Measurements from ENCODE around the gene CD9. TPM values are rescaled to one million over a fixed set of nuclear protein-coding genes. Genes with fewer than 3 reads are reported as not detected.
"Not testable (repeated sequence)": the region's sequence is repeated elsewhere in the genome, so short reads cannot be mapped to it uniquely, and the experiment has no call there.

CD9 gene
- total RNA-seq, 1 donor from 2014 or later = 55.5 TPM

- Histone ChIP-seq H3K4me3 (no peak overlapping the region), H3K36me3 (no peaks in the 10 kb centered on the region), H3K9me3 (replicated peaks) (no peaks in the 10 kb centered on the region), H3K27ac (replicated peaks) (peak overlapping the region; percentile 86), H3K4me1 (peaks cover 49% of the 10 kb centered on the region), H3K27me3 (ENCODE audit: low read depth) (no peaks in the 10 kb centered on the region)
- DNase-seq = no peak
- intact Hi-C loops (cut with micrococcal nuclease) = loop anchor here (10.0 kb wide), 1 partner anchor 109 kb away; no protein-coding TSS in a partner anchor
- TF ChIP-seq CTCF (IDR thresholded peaks at IDR 0.05; ENCODE audit: borderline replicate concordance) = no peak
These were observed 16.3 kb upstream of the CD9 start for GRCh38 chr12:6183689-6184428.

DNA sequence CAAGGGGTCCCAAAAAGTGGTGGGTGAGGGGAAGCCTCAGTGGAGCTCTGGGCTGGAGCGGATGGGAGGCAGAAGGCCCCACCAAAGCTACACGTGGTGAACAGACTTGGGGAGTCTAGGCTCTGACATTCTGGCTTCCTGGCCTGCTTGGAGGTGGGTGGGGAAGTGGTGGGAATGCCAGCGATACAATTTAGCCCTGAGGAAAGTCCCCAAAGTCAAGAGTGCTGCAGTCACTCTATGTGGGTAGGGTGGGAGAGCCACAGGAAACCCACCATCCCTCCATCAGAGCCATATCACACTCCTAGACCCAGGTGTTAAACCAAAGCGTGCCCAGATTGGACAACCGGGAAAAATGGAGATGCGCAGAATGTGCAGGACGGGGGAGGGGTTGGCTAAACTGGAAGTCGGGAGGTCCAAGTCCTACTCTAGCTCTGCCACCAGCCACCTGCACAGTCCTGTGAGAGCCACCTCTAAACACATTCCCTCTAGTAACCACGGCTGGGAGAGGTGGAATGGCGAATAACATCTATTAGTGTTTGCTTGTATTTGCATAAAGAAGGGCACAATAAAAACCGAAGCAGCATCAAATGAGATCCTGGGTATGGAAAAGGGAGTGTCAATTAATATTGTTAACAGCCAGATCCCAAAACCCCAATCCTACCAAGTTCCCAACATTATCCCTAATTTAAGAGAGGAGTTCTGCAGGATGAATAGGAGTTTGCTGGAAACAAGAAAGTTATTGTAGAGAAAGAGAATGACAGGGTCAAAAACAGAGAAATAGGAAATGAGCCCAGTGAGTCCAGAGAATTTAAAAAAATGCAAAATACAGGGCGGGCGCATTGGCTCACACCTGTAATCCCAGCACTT lies 14.0 kb upstream of the CD9 start:
- no peak for DNase-seq
- H3K36me3 ChIP-seq = no peaks in the 10 kb centered on the region
- peaks cover 4% of the 10 kb centered on the region for H3K27me3 ChIP-seq (ENCODE audit: low read depth)
- intact Hi-C loops (cut with micrococcal nuclease) = loop anchor here (10.0 kb wide), 1 partner anchor 111 kb away; no protein-coding TSS in a partner anchor
- no peak overlapping the region for H3K4me3 ChIP-seq
- no peaks in the 10 kb centered on the region for H3K9me3 ChIP-seq (replicated peaks)
- peaks cover 29% of the 10 kb centered on the region for H3K4me1 ChIP-seq
- no peak overlapping the region for H3K27ac ChIP-seq (replicated peaks)
- no peak for TF ChIP-seq CTCF (IDR thresholded peaks at IDR 0.05; ENCODE audit: borderline replicate concordance)

GRCh38 chr12:6187948-6188793 lies 12.0 kb upstream of the CD9 start:
- H3K9me3 ChIP-seq (replicated peaks) = no peaks in the 10 kb centered on the region
- no peak overlapping the region for H3K4me3 ChIP-seq
- H3K27ac ChIP-seq (replicated peaks) = no peak overlapping the region
- peaks cover 4% of the 10 kb centered on the region for H3K27me3 ChIP-seq (ENCODE audit: low read depth)
- intact Hi-C loops (cut with micrococcal nuclease) = loop anchor here (10.0 kb wide), 1 partner anchor 113 kb away; no protein-coding TSS in a partner anchor
- no peak for TF ChIP-seq CTCF (IDR thresholded peaks at IDR 0.05; ENCODE audit: borderline replicate concordance)
- peaks cover 11% of the 10 kb centered on the region for H3K4me1 ChIP-seq
- DNase-seq = no peak
- no peaks in the 10 kb centered on the region for H3K36me3 ChIP-seq

GRCh38 chr12:6189028-6189427 lies 11.2 kb upstream of the CD9 start:
- no peak for DNase-seq
- intact Hi-C loops (cut with micrococcal nuclease) = loop anchor here (10.0 kb wide), 1 partner anchor 114 kb away; no protein-coding TSS in a partner anchor
- H3K27ac ChIP-seq (replicated peaks) = no peak overlapping the region
- peaks cover 2% of the 10 kb centered on the region for H3K4me1 ChIP-seq
- no peak overlapping the region for H3K4me3 ChIP-seq
- no peaks in the 10 kb centered on the region for H3K9me3 ChIP-seq (replicated peaks)
- no peaks in the 10 kb centered on the region for H3K36me3 ChIP-seq
- TF ChIP-seq CTCF (IDR thresholded peaks at IDR 0.05; ENCODE audit: borderline replicate concordance) = no peak
- peaks cover 9% of the 10 kb centered on the region for H3K27me3 ChIP-seq (ENCODE audit: low read depth)

- not testable (repeated sequence) for H3K9me3 ChIP-seq (replicated peaks); H3K27ac ChIP-seq (replicated peaks); H3K4me1 ChIP-seq; H3K27me3 ChIP-seq (ENCODE audit: low read depth); DNase-seq; H3K36me3 ChIP-seq; H3K4me3 ChIP-seq
- intact Hi-C loops (cut with micrococcal nuclease) = loop anchor here (10.0 kb wide), 1 partner anchor 115 kb away; no protein-coding TSS in a partner anchor
These were observed 10.1 kb upstream of the CD9 start for GRCh38 chr12:6189952-6190598.

- DNase-seq; intact Hi-C loops (cut with micrococcal nuclease); H3K36me3 ChIP-seq; H3K4me3 ChIP-seq; H3K9me3 ChIP-seq (replicated peaks); H3K27me3 ChIP-seq (ENCODE audit: low read depth); H3K4me1 ChIP-seq; H3K27ac ChIP-seq (replicated peaks): not testable (repeated sequence)
These were observed 9.3 kb upstream of the CD9 start for GRCh38 chr12:6190767-6191530.

All from left ventricle myocardium inferior (tissue), 1 donor.